ENCODE data around the gene FXYD7.
"Not testable (repeated sequence)": the region's sequence is repeated elsewhere in the genome, so short reads cannot be mapped to it uniquely, and the experiment has no call there.

FXYD7 gene

GRCh38 chr19:35143231-35143715 is at the start of gene FXYD7:
TSS of gene FXYD7 (plus strand) at chr19:35143255. CDS start at chr19:35143334, 79 bp downstream.
- in situ Hi-C loops (cut with HindIII; ENCODE audit: low pct_unique_long_range_greater_than_20kb, low sequenced_read_pairs) = no loop called here
- TF ChIP-seq JUND (IDR thresholded peaks at IDR 0.05; ENCODE audit: low read depth) = no peak
- no peak for DNase-seq (ENCODE audit: low read depth in 1 of 2, low spot score in 1 of 2)

- in situ Hi-C loops (cut with HindIII; ENCODE audit: low pct_unique_long_range_greater_than_20kb, low sequenced_read_pairs) = no loop called here
- DNase-seq (ENCODE audit: low read depth in 1 of 2, low spot score in 1 of 2) = no peak
- no peak for TF ChIP-seq JUND (IDR thresholded peaks at IDR 0.05; ENCODE audit: low read depth)
These were observed 49.6 kb upstream of the FXYD7 start for GRCh38 chr19:35093430-35093829.

GRCh38 chr19:35093941-35094647 is 49.0 kb upstream of the FXYD7 start:
- TF ChIP-seq JUND (IDR thresholded peaks at IDR 0.05; ENCODE audit: low read depth) = no peak
- DNase-seq (ENCODE audit: low read depth in 1 of 2, low spot score in 1 of 2) = no peak
- in situ Hi-C loops (cut with HindIII; ENCODE audit: low pct_unique_long_range_greater_than_20kb, low sequenced_read_pairs) = no loop called here

GRCh38 chr19:35094656-35095055 is 48.4 kb upstream of the FXYD7 start:
- no peak for TF ChIP-seq JUND (IDR thresholded peaks at IDR 0.05; ENCODE audit: low read depth)
- in situ Hi-C loops (cut with HindIII; ENCODE audit: low pct_unique_long_range_greater_than_20kb, low sequenced_read_pairs) = no loop called here
- DNase-seq (ENCODE audit: low read depth in 1 of 2, low spot score in 1 of 2) = no peak

- no peak for TF ChIP-seq JUND (IDR thresholded peaks at IDR 0.05; ENCODE audit: low read depth)
- in situ Hi-C loops (cut with HindIII; ENCODE audit: low pct_unique_long_range_greater_than_20kb, low sequenced_read_pairs) = no loop called here
- no peak for DNase-seq (ENCODE audit: low read depth in 1 of 2, low spot score in 1 of 2)
These were observed 47.2 kb upstream of the FXYD7 start for GRCh38 chr19:35095667-35096368.

GRCh38 chr19:35098413-35099049 is 44.5 kb upstream of the FXYD7 start:
- no peak for DNase-seq (ENCODE audit: low read depth in 1 of 2, low spot score in 1 of 2)
- in situ Hi-C loops (cut with HindIII; ENCODE audit: low pct_unique_long_range_greater_than_20kb, low sequenced_read_pairs) = no loop called here
- no peak for TF ChIP-seq JUND (IDR thresholded peaks at IDR 0.05; ENCODE audit: low read depth)

GRCh38 chr19:35099155-35099896 is 43.7 kb upstream of the FXYD7 start:
- TF ChIP-seq JUND (IDR thresholded peaks at IDR 0.05; ENCODE audit: low read depth) = no peak
- in situ Hi-C loops (cut with HindIII; ENCODE audit: low pct_unique_long_range_greater_than_20kb, low sequenced_read_pairs) = no loop called here
- no peak for DNase-seq (ENCODE audit: low read depth in 1 of 2, low spot score in 1 of 2)

GRCh38 chr19:35099897-35100275 is 43.2 kb upstream of the FXYD7 start:
- TF ChIP-seq JUND (IDR thresholded peaks at IDR 0.05; ENCODE audit: low read depth) = no peak
- in situ Hi-C loops (cut with HindIII; ENCODE audit: low pct_unique_long_range_greater_than_20kb, low sequenced_read_pairs) = no loop called here
- DNase-seq (ENCODE audit: low read depth in 1 of 2, low spot score in 1 of 2) = no peak

- in situ Hi-C loops (cut with HindIII; ENCODE audit: low pct_unique_long_range_greater_than_20kb, low sequenced_read_pairs) = no loop called here
- no peak for TF ChIP-seq JUND (IDR thresholded peaks at IDR 0.05; ENCODE audit: low read depth)
- no peak for DNase-seq (ENCODE audit: low read depth in 1 of 2, low spot score in 1 of 2)
These were observed 42.2 kb upstream of the FXYD7 start for GRCh38 chr19:35100588-35101533.

- DNase-seq (ENCODE audit: low read depth in 1 of 2, low spot score in 1 of 2); in situ Hi-C loops (cut with HindIII; ENCODE audit: low pct_unique_long_range_greater_than_20kb, low sequenced_read_pairs): not testable (repeated sequence)
These were observed 41.1 kb upstream of the FXYD7 start for GRCh38 chr19:35101949-35102348.

GRCh38 chr19:35103614-35104013 is 39.4 kb upstream of the FXYD7 start:
- DNase-seq (ENCODE audit: low read depth in 1 of 2, low spot score in 1 of 2); in situ Hi-C loops (cut with HindIII; ENCODE audit: low pct_unique_long_range_greater_than_20kb, low sequenced_read_pairs): not testable (repeated sequence)

- no peak for TF ChIP-seq JUND (IDR thresholded peaks at IDR 0.05; ENCODE audit: low read depth)
- in situ Hi-C loops (cut with HindIII; ENCODE audit: low pct_unique_long_range_greater_than_20kb, low sequenced_read_pairs) = no loop called here
- no peak for DNase-seq (ENCODE audit: low read depth in 1 of 2, low spot score in 1 of 2)
These were observed 38.7 kb upstream of the FXYD7 start for GRCh38 chr19:35104361-35104760.
